Measurements from ENCODE around the gene ATG13. TPM values are rescaled to one million over a fixed set of nuclear protein-coding genes. Genes with fewer than 3 reads are reported as not detected.

Gene ATG13
- total and polyA plus RNA-seq, 2 experiments from 2014 or later: 32.9 to 71.1 TPM

DNA sequence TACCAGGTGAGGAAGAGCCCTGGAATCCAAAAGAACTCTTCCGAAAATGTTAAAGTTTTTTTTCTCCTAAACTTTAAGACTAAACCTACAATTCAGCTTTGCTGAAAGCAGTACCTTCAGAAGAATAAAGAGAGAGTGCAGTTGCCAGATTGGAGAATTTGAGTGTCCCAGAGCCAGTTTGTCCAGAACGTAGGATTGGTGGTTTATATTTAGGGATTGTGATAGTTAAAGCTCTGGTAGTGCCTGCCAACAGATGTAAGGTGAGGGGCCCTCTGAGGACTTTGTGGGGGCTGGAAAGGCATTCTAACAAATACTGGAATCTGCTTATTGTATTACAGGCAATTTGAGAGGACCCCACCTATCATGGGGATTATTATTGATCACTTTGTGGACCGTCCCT is 39.8 kb downstream of the ATG13 start (continued):
- TF ChIP-seq CTCF (conservative IDR thresholded peaks at IDR 0.05; ENCODE audit: low read depth in 2 of 2) (no peak), EZH2phosphoT487 (IDR thresholded peaks at IDR 0.05; ENCODE audit: unreplicated experiment) (no peak), NANOG (IDR thresholded peaks at IDR 0.05; ENCODE audit: borderline replicate concordance) (no peak), CREB1 (CRISPR knock-in tag; IDR thresholded peaks at IDR 0.05; ENCODE audit: low read depth) (no peak), STAT1 (IDR thresholded peaks at IDR 0.05; ENCODE audit: unreplicated experiment) (no peak)
- TF ChIP-seq, protein P1, sequence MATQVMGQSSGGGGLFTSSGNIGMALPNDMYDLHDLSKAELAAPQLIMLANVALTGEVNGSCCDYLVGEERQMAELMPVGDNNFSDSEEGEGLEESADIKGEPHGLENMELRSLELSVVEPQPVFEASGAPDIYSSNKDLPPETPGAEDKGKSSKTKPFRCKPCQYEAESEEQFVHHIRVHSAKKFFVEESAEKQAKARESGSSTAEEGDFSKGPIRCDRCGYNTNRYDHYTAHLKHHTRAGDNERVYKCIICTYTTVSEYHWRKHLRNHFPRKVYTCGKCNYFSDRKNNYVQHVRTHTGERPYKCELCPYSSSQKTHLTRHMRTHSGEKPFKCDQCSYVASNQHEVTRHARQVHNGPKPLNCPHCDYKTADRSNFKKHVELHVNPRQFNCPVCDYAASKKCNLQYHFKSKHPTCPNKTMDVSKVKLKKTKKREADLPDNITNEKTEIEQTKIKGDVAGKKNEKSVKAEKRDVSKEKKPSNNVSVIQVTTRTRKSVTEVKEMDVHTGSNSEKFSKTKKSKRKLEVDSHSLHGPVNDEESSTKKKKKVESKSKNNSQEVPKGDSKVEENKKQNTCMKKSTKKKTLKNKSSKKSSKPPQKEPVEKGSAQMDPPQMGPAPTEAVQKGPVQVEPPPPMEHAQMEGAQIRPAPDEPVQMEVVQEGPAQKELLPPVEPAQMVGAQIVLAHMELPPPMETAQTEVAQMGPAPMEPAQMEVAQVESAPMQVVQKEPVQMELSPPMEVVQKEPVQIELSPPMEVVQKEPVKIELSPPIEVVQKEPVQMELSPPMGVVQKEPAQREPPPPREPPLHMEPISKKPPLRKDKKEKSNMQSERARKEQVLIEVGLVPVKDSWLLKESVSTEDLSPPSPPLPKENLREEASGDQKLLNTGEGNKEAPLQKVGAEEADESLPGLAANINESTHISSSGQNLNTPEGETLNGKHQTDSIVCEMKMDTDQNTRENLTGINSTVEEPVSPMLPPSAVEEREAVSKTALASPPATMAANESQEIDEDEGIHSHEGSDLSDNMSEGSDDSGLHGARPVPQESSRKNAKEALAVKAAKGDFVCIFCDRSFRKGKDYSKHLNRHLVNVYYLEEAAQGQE (IDR thresholded peaks at IDR 0.05; ENCODE audit: unreplicated experiment): no peak

DNA sequence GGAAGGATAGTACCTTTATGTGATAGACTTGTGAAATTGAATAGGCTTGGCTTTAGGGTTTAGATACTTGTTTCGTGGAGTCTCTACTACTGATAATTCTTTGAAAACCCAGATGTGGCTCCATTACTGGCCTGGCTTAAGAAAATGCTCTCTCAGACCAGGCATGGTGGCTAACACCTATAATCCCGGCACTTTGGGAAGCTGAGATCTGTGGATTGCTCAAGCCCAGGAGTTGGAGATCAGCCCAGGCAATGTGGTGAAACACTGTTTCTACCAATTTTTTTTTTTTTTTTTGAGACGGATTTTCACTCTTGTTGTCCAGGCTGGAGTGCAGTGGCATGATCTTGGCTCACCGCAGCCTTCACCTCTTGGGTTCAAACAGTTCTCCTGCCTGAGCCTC is 40.9 kb downstream of the ATG13 start:
- H3K27me3 ChIP-seq (ENCODE audit: insufficient read depth): no peaks in the 10 kb centered on the region
- Mint-ChIP-seq H3K9me3 (no peaks in the 10 kb centered on the region), H3K4me3 (no peak overlapping the region), H3K36me3 (ENCODE audit: low read depth) (peaks cover 55% of the 10 kb centered on the region), H3K27me3 (ENCODE audit: insufficient read depth, low read depth, poor library complexity) (no peaks in the 10 kb centered on the region), H3K27ac (no peak overlapping the region), H3K4me1 (no peaks in the 10 kb centered on the region)
- H3K79me2 ChIP-seq (replicated peaks; ENCODE audit: insufficient read depth): no peaks in the 10 kb centered on the region
- no peak overlapping the region for H3K4me2 ChIP-seq
- no peaks in the 10 kb centered on the region for H3K4me1 ChIP-seq (ENCODE audit: insufficient read depth)
- H3K4me3 ChIP-seq: no peak overlapping the region
- H3K27ac ChIP-seq (ENCODE audit: low read depth): 0 out of 2 replicates have a peak overlapping the region, but pooled peaks have one; percentile 39
- H3K9me2 ChIP-seq (ENCODE audit: insufficient read depth): no peaks in the 10 kb centered on the region
- no peaks in the 10 kb centered on the region for H4K20me1 ChIP-seq (replicated peaks; ENCODE audit: insufficient read depth)
- ATAC-seq (no peak), DNase-seq (ENCODE audit: low spot score) (no peak)
- H2AFZ ChIP-seq: no peak overlapping the region
- H3F3A ChIP-seq (replicated peaks; ENCODE audit: low read depth): 0 out of 2 replicates have a peak, but pooled peaks cover 4% of the 10 kb centered on the region
- H3K36me3 ChIP-seq (ENCODE audit: insufficient read depth): peaks cover 37% of the 10 kb centered on the region
- no peak for TF ChIP-seq CTCF (conservative IDR thresholded peaks at IDR 0.05; ENCODE audit: low read depth in 2 of 2)
- TF ChIP-seq ETS1 (IDR thresholded peaks at IDR 0.05): no peak
- TF ChIP-seq EZH2 (IDR thresholded peaks at IDR 0.05; ENCODE audit: low read depth, unreplicated experiment): no peak
- no peak for TF ChIP-seq POLR2AphosphoS5 (IDR thresholded peaks at IDR 0.05; ENCODE audit: low read depth)
- no peak for TF ChIP-seq ZNF462 (CRISPR knock-in tag; IDR thresholded peaks at IDR 0.05)
- no peak for TF ChIP-seq JUNB (IDR thresholded peaks at IDR 0.05; ENCODE audit: unreplicated experiment)
